GM06990 (cell line): ENCODE results near the gene SELL.
A peak's percentile ranks its signal among the peaks of the same experiment; 100 is the strongest.
"Not testable (repeated sequence)": the region's sequence is repeated elsewhere in the genome, so short reads cannot be mapped to it uniquely, and the experiment has no call there.

Source experiments
- DNase-seq: peaks from one replicate; pipeline ENCODE4 v3.0.0-alpha.2; 2011; ENCODE audit not compliant: insufficient read length; ENCODE audit errors: extremely low read depth
- H3K27me3 ChIP-seq: replicated peaks from 2 replicates; pipeline ENCODE4 v1.6.0; 2011; ENCODE audit warnings: low read length; ENCODE audit not compliant: control insufficient read depth, insufficient read depth
- H3K36me3 ChIP-seq: 2 replicates; pipeline ENCODE4 v1.5.1; 2011; ENCODE audit warnings: low read length; ENCODE audit not compliant: control insufficient read depth, insufficient read depth
- H3K4me3 ChIP-seq: replicated peaks from 2 replicates; pipeline ENCODE4 v1.5.1; 2011; ENCODE audit warnings: low read depth, mild to moderate bottlenecking, control low read depth, low read length
- CTCF ChIP-seq: IDR thresholded peaks from 2 replicates; pipeline ENCODE4 v1.5.1; 2011; ENCODE audit warnings: low read length, control low read depth, mild to moderate bottlenecking, inconsistent platforms; ENCODE audit not compliant: insufficient read depth, poor library complexity, severe bottlenecking

SELL gene

GRCh38 chr1:169694304-169695075 lies 16.9 kb downstream of the SELL start:
- peak; percentile 12 for TF ChIP-seq CTCF
- no peak overlapping the region for H3K4me3 ChIP-seq
- DNase-seq: no peak
- no peaks in the 10 kb centered on the region for H3K27me3 ChIP-seq
- no peaks in the 10 kb centered on the region for H3K36me3 ChIP-seq

GRCh38 chr1:169692756-169693460 lies 18.5 kb downstream of the SELL start:
- TF ChIP-seq CTCF: no peak
- Histone ChIP-seq H3K36me3 (no peaks in the 10 kb centered on the region), H3K4me3 (no peak overlapping the region), H3K27me3 (no peaks in the 10 kb centered on the region)
- DNase-seq: no peak

- Histone ChIP-seq H3K4me3 (no peak overlapping the region), H3K36me3 (no peaks in the 10 kb centered on the region), H3K27me3 (no peaks in the 10 kb centered on the region)
- TF ChIP-seq CTCF: no peak
- DNase-seq: no peak
Measured at GRCh38 chr1:169690489-169690888, 20.9 kb downstream of the SELL start.

- TF ChIP-seq CTCF: no peak
- no peak for DNase-seq
- Histone ChIP-seq H3K4me3 (no peak overlapping the region), H3K36me3 (no peaks in the 10 kb centered on the region), H3K27me3 (no peaks in the 10 kb centered on the region)
Measured at GRCh38 chr1:169689395-169689794, 22.0 kb downstream of the SELL start.

- not testable (repeated sequence) for DNase-seq, H3K36me3 ChIP-seq, H3K4me3 ChIP-seq, H3K27me3 ChIP-seq
Measured at GRCh38 chr1:169688377-169688776, 23.0 kb downstream of the SELL start.

- Histone ChIP-seq H3K4me3 (no peak overlapping the region), H3K36me3 (no peaks in the 10 kb centered on the region), H3K27me3 (no peaks in the 10 kb centered on the region)
- DNase-seq: no peak
- TF ChIP-seq CTCF: no peak
Measured at GRCh38 chr1:169683661-169684060, 27.8 kb downstream of the SELL start.

GRCh38 chr1:169683168-169683567 lies 28.3 kb downstream of the SELL start:
- H3K4me3 ChIP-seq, H3K27me3 ChIP-seq, DNase-seq, H3K36me3 ChIP-seq: not testable (repeated sequence)
